HepG2 (cell line): ENCODE measurements around the gene LYRM1. TPM values are rescaled to one million over a fixed set of nuclear protein-coding genes. Genes with fewer than 3 reads are reported as not detected.

Experiments used
- ATAC-seq: fragments of 200-7000 bp; cut with Tn5 transposase; 3 replicates; pipeline ENCODE4 v1.9.1; 2020; ENCODE audit warnings: mild to moderate bottlenecking, moderate library complexity
- BruUV-seq: library from RNA; stranded (reverse); fragments of 400-500 nt; replicated peaks from 2 replicates; lab custom pipeline; 2021; lab: Mats Ljungman, UMichigan
- CTCF ChIA-PET: fragments of 300-600 bp; formaldehyde crosslinking; extraction: SDS; loops from one replicate; lab custom pipeline; 2021; ENCODE audit warnings: low total read pairs, inconsistent platforms, low intra/inter-chr PET ratio; lab: Yijun Ruan, JAX
- POLR2A ChIA-PET: fragments of 350-600 bp; sonication (Branson Sonifier 250); formaldehyde crosslinking; loops from one replicate; lab custom pipeline; 2020; ENCODE audit warnings: antibody characterized with exemption, inconsistent platforms; lab: Yijun Ruan, JAX
- DNase-seq: peaks from one replicate; pipeline ENCODE4 v3.0.0-alpha.2; 2015; ENCODE audit warnings: low spot score
- FAIRE-seq: peaks from 3 replicates; lab custom pipeline; 2011; peaks lifted over from hg19 to GRCh38; lab: Jason Lieb, UNC
- H2AFZ ChIP-seq: one replicate; pipeline ENCODE4 v1.6.1; 2011; ENCODE audit warnings: low read length, inconsistent platforms
- H3K27ac ChIP-seq: fragments of 300-600 bp; 3 replicates; pipeline ENCODE4 v1.8.0; 2011; ENCODE audit warnings: mixed run types, mild to moderate bottlenecking, mixed read lengths, low read length, inconsistent platforms; ENCODE audit not compliant: insufficient read depth; ENCODE audit errors: extremely low read length
- H3K27me3 ChIP-seq, 2 experiments: fragments of 200-600 bp in 1 of 2; 2 replicates in 1 of 2; 3 replicates in 1 of 2; pipeline versions ENCODE4 v1.6.0 to v1.8.0; 2011; ENCODE audit warnings: low read length in 2 of 2, mild to moderate bottlenecking in 2 of 2, moderate library complexity in 2 of 2, inconsistent platforms in 1 of 2; ENCODE audit not compliant: insufficient read depth in 2 of 2, control insufficient read depth in 1 of 2
- H3K36me3 ChIP-seq, 2 experiments: fragments of 200-600 bp in 1 of 2; replicated peaks in 1 of 2; 2 replicates in 1 of 2; 3 replicates in 1 of 2; pipeline versions ENCODE4 v1.5.1 to v1.8.0; 2011; ENCODE audit warnings: low read length in 2 of 2, inconsistent platforms in 1 of 2; ENCODE audit not compliant: insufficient read depth in 2 of 2, control insufficient read depth in 1 of 2
- H3K4me1 ChIP-seq: 2 replicates; pipeline ENCODE4 v1.5.1; 2012; ENCODE audit warnings: low read length, inconsistent platforms; ENCODE audit not compliant: insufficient read depth
- H3K4me2 ChIP-seq: 2 replicates; pipeline ENCODE4 v1.6.0; 2011; ENCODE audit warnings: low read depth, low read length, inconsistent platforms
- H3K4me3 ChIP-seq, 3 experiments: fragments of 200-600 bp in 1 of 3; sonication (generic), shearing (Covaris generic) in 1 of 3; replicated peaks in 1 of 3; 2 replicates each; pipeline ENCODE4 v1.5.1; 2011 to 2016; ENCODE audit warnings: low read length in 3 of 3, inconsistent platforms in 2 of 3, low read depth in 2 of 3, mild to moderate bottlenecking in 2 of 3, control low read depth in 1 of 3, mixed read lengths in 1 of 3; ENCODE audit not compliant: insufficient read depth in 1 of 3
- H3K79me2 ChIP-seq: one replicate; pipeline ENCODE4 v1.6.1; 2011; ENCODE audit warnings: low read length, inconsistent platforms; ENCODE audit not compliant: insufficient read depth
- H3K9ac ChIP-seq: 2 replicates; pipeline ENCODE4 v1.6.0; 2011; ENCODE audit warnings: mild to moderate bottlenecking, low read depth, low read length, inconsistent platforms; ENCODE audit not compliant: insufficient read depth
- H3K9me3 ChIP-seq: 2 replicates; pipeline ENCODE4 v1.5.1; 2012; ENCODE audit warnings: mild to moderate bottlenecking, low read length
- H4K20me1 ChIP-seq: 2 replicates; pipeline ENCODE4 v1.6.0; 2011; ENCODE audit warnings: inconsistent platforms, mild to moderate bottlenecking, low read length, moderate library complexity; ENCODE audit not compliant: insufficient read depth
- CREBL2 ChIP-seq: sonication (generic); formaldehyde crosslinking; IDR thresholded peaks from 2 replicates; pipeline ENCODE4 v1.8.1; 2023; ENCODE audit warnings: missing genetic modification reagents, mild to moderate bottlenecking, borderline replicate concordance
- FIP1L1 ChIP-seq: fragments of 200-400 bp; formaldehyde crosslinking; IDR thresholded peaks from 2 replicates; pipeline ENCODE4 v1.6.1; 2018; ENCODE audit warnings: low read depth, mild to moderate bottlenecking, low read length, moderate library complexity, borderline replicate concordance; ENCODE audit not compliant: insufficient read depth
- FOXO4 ChIP-seq: sonication (generic); formaldehyde crosslinking; conservative IDR thresholded peaks from 2 replicates; pipeline ENCODE4 v1.8.1; 2023; ENCODE audit warnings: missing genetic modification reagents
- LCORL ChIP-seq, 2 experiments: fragments of 450-650 bp in 1 of 2; sonication (generic) in 1 of 2; formaldehyde crosslinking in 1 of 2; IDR thresholded peaks; 2 replicates each; pipeline versions ENCODE4 v1.5.0 to v1.6.1; 2017 to 2020; ENCODE audit warnings: antibody characterized with exemption in 1 of 2, missing genetic modification reagents in 1 of 2
- WGBS: methylation state at CpG from one replicate; pipeline ENCODE4 v1.1.6; 2017; ENCODE audit warnings: low lambda C conversion rate; 5-methylcytosine and 5-hydroxymethylcytosine counted together
- in situ Hi-C: cut with HindIII; loops from 2 replicates; pipeline ENCODE4 v1.10.0; 2017; ENCODE audit warnings: low pct_unique_long_range_greater_than_20kb; ENCODE audit not compliant: extremely low pct_ligation_motif_present
- intact Hi-C: fragments of 100-400 bp; cut with micrococcal nuclease; formaldehyde crosslinking; loops from one replicate; pipeline ENCODE4 v1.10.0; 2022; ENCODE audit not compliant: unreplicated experiment
- polyA plus RNA-seq, 8 experiments: library from polyadenylated mRNA; depleted of rRNA in 3 of 8; stranded (reverse) in 7 of 8; unstranded in 1 of 8; fragments of >200 nt; fragmentation: Illumina TruSeq in 4 of 8; extraction: Trizol in 4 of 8; gene quantifications; 2 replicates each; pipeline versions ENCODE4 v1.2.1 to v1.2.3, GENCODE V29; 2011 to 2016; ENCODE audit warnings: low read depth in 4 of 8, missing spikeins in 1 of 8, mixed read lengths in 1 of 8; ENCODE audit not compliant: insufficient read depth in 1 of 8
- total RNA-seq, 5 experiments: library from RNA; depleted of rRNA; stranded (reverse); fragments of >200 nt; fragmentation: Illumina TruSeq; extraction: Trizol; gene quantifications; 2 replicates each; pipeline ENCODE4 v1.2.3, GENCODE V29; 2016; ENCODE audit warnings: low read depth in 1 of 5

LYRM1 gene
- total and polyA plus RNA-seq, 2 of the 13 experiments (the other 11 are each of a cell fraction or from before 2014, with no cell fraction given): 59.2 to 82.6 TPM

GRCh38 chr16:20857281-20857680 lies 43.3 kb upstream of the LYRM1 start:
- H2AFZ ChIP-seq: no peak overlapping the region
- 100% methylated on average over 2 of the region's 2 CpGs for WGBS
- H3K79me2 ChIP-seq: no peaks in the 10 kb centered on the region
- peaks cover 21 to 40% of the 10 kb centered on the region in 2 experiments for H3K36me3 ChIP-seq
- CTCF ChIA-PET: no interaction called here
- no peak overlapping the region for H3K4me2 ChIP-seq
- BruUV-seq: no TSS peak
- 0 out of 2 replicates have a peak, but pooled peaks have one; percentile 51 for TF ChIP-seq FOXO4 (CRISPR knock-in tag)
- TF ChIP-seq FIP1L1: no peak
- TF ChIP-seq, all 625 proteins: peak for 1
- Histone ChIP-seq H3K9me3 (no peaks in the 10 kb centered on the region), H3K4me3 (no peak overlapping the region), H3K27me3 (no peaks in the 10 kb centered on the region), H3K27ac (no peak overlapping the region), H4K20me1 (no peaks in the 10 kb centered on the region), H3K4me1 (peaks cover 19% of the 10 kb centered on the region), H3K9ac (no peak overlapping the region)
- POLR2A ChIA-PET: interaction anchor here (1.1 kb wide), 1 partner anchor 43 kb away, joined by 3 read pairs; the partner anchor contains the start of genes DCUN1D3 and LYRM1
- ATAC-seq (no peak), DNase-seq (no peak), FAIRE-seq (no peak)
- intact Hi-C loops: no loop called here
- in situ Hi-C loops: no loop called here

GRCh38 chr16:20859229-20859628 lies 41.3 kb upstream of the LYRM1 start:
- Histone ChIP-seq H3K27me3 (no peaks in the 10 kb centered on the region), H3K9me3 (no peaks in the 10 kb centered on the region), H3K9ac (no peak overlapping the region), H3K4me2 (no peak overlapping the region), H2AFZ (no peak overlapping the region), H3K79me2 (peaks cover 8% of the 10 kb centered on the region), H4K20me1 (no peaks in the 10 kb centered on the region), H3K27ac (no peak overlapping the region), H3K36me3 (peaks cover 27 to 46% of the 10 kb centered on the region in 2 experiments), H3K4me1 (peaks cover 17% of the 10 kb centered on the region), H3K4me3 (no peak overlapping the region)
- FAIRE-seq: no peak
- no peak for DNase-seq
- CTCF ChIA-PET: no interaction called here
- intact Hi-C loops (no loop called here), in situ Hi-C loops (no loop called here)
- POLR2A ChIA-PET: no interaction called here
- TF ChIP-seq CREBL2 (CRISPR knock-in tag) (no peak), LCORL (IDR thresholded peaks at IDR 0.05) (peak; percentile 47; the same call in 1 of the 2 replicates), LCORL (CRISPR knock-in tag; IDR thresholded peaks at IDR 0.05) (no peak)
- no peak for ATAC-seq
- BruUV-seq: no TSS peak
- WGBS: 96% methylated on average over 3 of the region's 3 CpGs
